MCF 10A (cell line): ENCODE measurements around the gene IL15RA. TPM values are rescaled to one million over a fixed set of nuclear protein-coding genes. Genes with fewer than 3 reads are reported as not detected.

Experiments
- BruUV-seq: library from RNA; stranded (reverse); fragments of 400-500 nt; replicated peaks from 2 replicates; lab custom pipeline; 2021; lab: Mats Ljungman, UMichigan
- CTCF ChIA-PET: fragments of 300-600 bp; sonication (Branson Sonifier 250); formaldehyde crosslinking; extraction: SDS; loops from one replicate; lab custom pipeline; 2021; ENCODE audit warnings: antibody characterized with exemption, inconsistent platforms; lab: Yijun Ruan, JAX
- POLR2A ChIA-PET: fragments of 300-600, 350-650 bp; sonication (Branson Sonifier 250); formaldehyde crosslinking; extraction: SDS; loops from one replicate; lab custom pipeline; 2020; ENCODE audit warnings: antibody characterized with exemption, inconsistent platforms; lab: Yijun Ruan, JAX
- DNase-seq: peaks from one replicate; pipeline ENCODE4 v3.0.0-alpha.2; 2018; ENCODE audit not compliant: unreplicated experiment
- H3K27ac Mint-ChIP-seq: one replicate; pipeline ENCODE4 v1.8.0; 2022; ENCODE audit warnings: mild to moderate bottlenecking, low read depth, mixed read lengths; ENCODE audit not compliant: unreplicated experiment
- H3K27me3 Mint-ChIP-seq: one replicate; pipeline ENCODE4 v1.8.0; 2022; ENCODE audit warnings: mixed read lengths; ENCODE audit not compliant: insufficient read depth, unreplicated experiment
- H3K36me3 Mint-ChIP-seq: one replicate; pipeline ENCODE4 v1.8.0; 2022; ENCODE audit warnings: mild to moderate bottlenecking, moderate library complexity, mixed read lengths; ENCODE audit not compliant: insufficient read depth, unreplicated experiment
- H3K4me1 Mint-ChIP-seq: one replicate; pipeline ENCODE4 v1.8.0; 2022; ENCODE audit warnings: mixed read lengths; ENCODE audit not compliant: insufficient read depth, unreplicated experiment
- H3K4me3 Mint-ChIP-seq: one replicate; pipeline ENCODE4 v1.8.0; 2022; ENCODE audit warnings: mild to moderate bottlenecking, moderate library complexity, mixed read lengths; ENCODE audit not compliant: unreplicated experiment
- H3K9me3 Mint-ChIP-seq: one replicate; pipeline ENCODE4 v1.8.0; 2022; ENCODE audit warnings: mixed read lengths; ENCODE audit not compliant: unreplicated experiment
- intact Hi-C: fragments of 100-400 bp; cut with micrococcal nuclease; formaldehyde crosslinking; loops from 2 replicates; pipeline ENCODE4 v1.14.1; 2022
- total RNA-seq: library from RNA; stranded (reverse); gene quantifications from 2 replicates; pipeline ENCODE4 v1.2.3, GENCODE V29; 2022
- TF ChIP-seq, protein P1 (sequence below): fragments of 200-600 bp; IDR thresholded peaks from one replicate; pipeline ENCODE4 v1.8.0; 2022; ENCODE audit warnings: antibody characterized with exemption, mild to moderate bottlenecking; ENCODE audit not compliant: unreplicated experiment

Gene IL15RA
- total RNA-seq, 1 experiment from 2014 or later = 6.0 TPM

DNA sequence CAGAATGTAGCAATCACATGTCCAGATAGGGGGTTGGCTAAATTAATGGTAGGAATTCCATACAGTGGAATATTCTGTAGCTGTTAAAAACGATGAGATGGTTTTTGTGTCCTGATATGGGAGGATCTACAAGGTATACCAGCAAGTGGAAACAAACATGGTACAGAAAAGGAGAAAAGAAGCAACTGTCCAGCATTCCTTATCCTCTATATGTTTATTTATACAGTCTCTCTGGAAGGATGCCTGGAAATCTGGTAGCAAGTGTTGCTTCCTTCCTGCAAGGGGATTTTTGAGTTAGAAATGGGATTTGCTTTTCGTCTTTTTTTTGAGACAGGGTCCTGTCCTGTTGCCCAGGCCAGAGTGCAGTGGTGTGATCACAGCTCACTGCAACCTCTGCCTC lies 19.3 kb downstream of the IL15RA start:
- CTCF ChIA-PET = interaction anchor here (0.7 kb wide), 1 partner anchor 60 kb away, joined by 3 read pairs; no protein-coding TSS in a partner anchor

DNA sequence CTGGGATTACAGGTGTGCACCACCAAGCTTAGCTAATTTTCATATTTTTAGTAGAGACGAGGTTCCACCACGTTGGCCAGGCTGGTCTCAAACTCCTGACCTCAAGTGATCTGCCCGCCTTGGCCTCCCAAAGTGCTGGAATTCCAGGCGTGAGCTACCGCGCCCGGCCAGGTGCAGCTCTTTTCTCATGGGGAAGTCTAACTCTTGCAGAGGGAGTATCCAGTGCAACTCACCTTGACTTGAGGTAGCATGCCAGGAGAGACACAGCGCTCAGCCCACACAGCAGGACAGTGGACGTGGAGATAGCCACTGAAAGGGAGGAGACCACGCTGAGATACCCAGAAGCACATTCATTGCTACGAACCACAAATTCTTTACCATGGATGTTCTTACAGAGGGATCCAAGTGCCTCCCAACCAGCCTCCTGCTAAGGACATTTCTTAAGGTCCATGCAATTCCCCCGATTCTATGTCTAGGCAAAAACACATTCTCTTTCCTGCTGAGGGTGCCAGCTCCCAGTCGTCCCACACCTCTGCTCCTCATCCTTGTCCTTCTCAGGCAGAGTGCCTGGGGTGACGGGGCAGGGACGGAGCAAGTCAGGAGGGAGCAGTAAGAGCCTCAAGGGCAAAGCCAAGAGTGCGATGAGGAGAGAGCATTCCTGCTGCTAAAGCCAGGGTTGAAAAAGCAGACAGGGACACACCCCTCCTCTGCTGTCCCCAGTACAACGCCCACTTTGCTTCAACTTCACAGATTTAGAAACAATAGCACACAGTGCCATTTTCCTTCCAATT lies 21.0 kb downstream of the IL15RA start:
- ChIA-PET POLR2A (interaction anchor here (1.0 to 3.3 kb wide), 3 partner anchors 12 to 20 kb away, joined by 3 to 15 read pairs (median 4); partner anchors contain the start of gene IL15RA), CTCF (interaction anchor here (0.6 to 1.0 kb wide), 2 partner anchors 20 to 149 kb away, joined by 4 to 8 read pairs; no protein-coding TSS in a partner anchor)
- Mint-ChIP-seq H3K27me3 (no peaks in the 10 kb centered on the region), H3K27ac (no peak overlapping the region), H3K4me1 (peaks cover 27% of the 10 kb centered on the region), H3K9me3 (no peaks in the 10 kb centered on the region), H3K36me3 (peaks cover 5% of the 10 kb centered on the region), H3K4me3 (no peak overlapping the region)
- TF ChIP-seq, protein P1, sequence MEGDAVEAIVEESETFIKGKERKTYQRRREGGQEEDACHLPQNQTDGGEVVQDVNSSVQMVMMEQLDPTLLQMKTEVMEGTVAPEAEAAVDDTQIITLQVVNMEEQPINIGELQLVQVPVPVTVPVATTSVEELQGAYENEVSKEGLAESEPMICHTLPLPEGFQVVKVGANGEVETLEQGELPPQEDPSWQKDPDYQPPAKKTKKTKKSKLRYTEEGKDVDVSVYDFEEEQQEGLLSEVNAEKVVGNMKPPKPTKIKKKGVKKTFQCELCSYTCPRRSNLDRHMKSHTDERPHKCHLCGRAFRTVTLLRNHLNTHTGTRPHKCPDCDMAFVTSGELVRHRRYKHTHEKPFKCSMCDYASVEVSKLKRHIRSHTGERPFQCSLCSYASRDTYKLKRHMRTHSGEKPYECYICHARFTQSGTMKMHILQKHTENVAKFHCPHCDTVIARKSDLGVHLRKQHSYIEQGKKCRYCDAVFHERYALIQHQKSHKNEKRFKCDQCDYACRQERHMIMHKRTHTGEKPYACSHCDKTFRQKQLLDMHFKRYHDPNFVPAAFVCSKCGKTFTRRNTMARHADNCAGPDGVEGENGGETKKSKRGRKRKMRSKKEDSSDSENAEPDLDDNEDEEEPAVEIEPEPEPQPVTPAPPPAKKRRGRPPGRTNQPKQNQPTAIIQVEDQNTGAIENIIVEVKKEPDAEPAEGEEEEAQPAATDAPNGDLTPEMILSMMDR = no peak
- DNase-seq = no peak
- intact Hi-C loops = no loop called here
- no TSS peak for BruUV-seq

More for the DNA sequence above, 19.3 kb downstream of the IL15RA start:
- no TSS peak for BruUV-seq
- no peak overlapping the region for H3K4me3 Mint-ChIP-seq
- H3K36me3 Mint-ChIP-seq = no peaks in the 10 kb centered on the region
- intact Hi-C loops = no loop called here
- H3K9me3 Mint-ChIP-seq = no peaks in the 10 kb centered on the region
- H3K27ac Mint-ChIP-seq = no peak overlapping the region
- H3K4me1 Mint-ChIP-seq = peaks cover 16% of the 10 kb centered on the region
- POLR2A ChIA-PET = interaction anchor here (0.6 to 2.0 kb wide), 2 partner anchors 16 to 247 kb away, joined by 3 to 6 read pairs; no protein-coding TSS in a partner anchor
- TF ChIP-seq, protein P1 = no peak
- DNase-seq = peak; percentile 54
- H3K27me3 Mint-ChIP-seq = no peaks in the 10 kb centered on the region

DNA sequence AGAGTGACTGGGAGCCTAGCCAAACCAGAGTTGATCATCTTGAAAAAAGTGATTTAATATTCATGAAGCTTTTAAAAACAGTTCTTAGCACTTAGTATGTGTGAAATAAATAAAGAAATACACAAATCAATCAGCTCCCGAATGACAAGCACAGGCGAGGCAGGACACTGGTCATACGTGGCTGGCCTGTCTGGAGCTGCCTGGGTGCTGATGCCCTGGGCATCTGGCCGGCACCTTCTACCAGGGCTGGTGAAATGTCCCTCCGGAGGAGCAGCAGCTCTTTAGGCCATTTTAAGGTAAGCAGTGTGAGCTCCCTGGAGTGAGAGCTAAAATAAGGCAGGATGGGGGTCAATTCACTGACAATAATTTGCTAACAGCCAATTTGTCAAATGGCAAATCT lies 23.7 kb downstream of the IL15RA start:
- TF ChIP-seq, protein P1 = no peak
- CTCF ChIA-PET = interaction anchor here (0.7 to 1.2 kb wide), 3 partner anchors 23 to 133 kb away, joined by 3 to 5 read pairs (median 4); no protein-coding TSS in a partner anchor

More for the DNA sequence above, 23.7 kb downstream of the IL15RA start:
- no peak overlapping the region for H3K27ac Mint-ChIP-seq
- H3K36me3 Mint-ChIP-seq = peaks cover 5% of the 10 kb centered on the region
- no peak overlapping the region for H3K4me3 Mint-ChIP-seq
- intact Hi-C loops = no loop called here
- DNase-seq = no peak
- no TSS peak for BruUV-seq
- H3K9me3 Mint-ChIP-seq = no peaks in the 10 kb centered on the region
- POLR2A ChIA-PET = interaction anchor here (0.6 to 5.2 kb wide), 5 partner anchors 18 to 1636 kb away, joined by 3 to 33 read pairs (median 7); partner anchors contain the start of genes ANKRD16, FBH1 and IL15RA
- no peaks in the 10 kb centered on the region for H3K27me3 Mint-ChIP-seq
- peaks cover 41% of the 10 kb centered on the region for H3K4me1 Mint-ChIP-seq
